Epithelial cell of esophagus (primary cell): Measurements from ENCODE around the gene ZBTB5.
A peak's percentile ranks its signal among the peaks of the same experiment; 100 is the strongest.
"Not testable (repeated sequence)": the region's sequence is repeated elsewhere in the genome, so short reads cannot be mapped to it uniquely, and the experiment has no call there.

Experiments used
- DNase-seq: peaks from one replicate; pipeline ENCODE4 v3.0.0; 2010; ENCODE audit warnings: low read depth
- H3K4me3 ChIP-seq: 2 replicates; pipeline ENCODE4 v1.5.1; 2011; ENCODE audit warnings: mild to moderate bottlenecking, low read length, control low read depth
- CTCF ChIP-seq: IDR thresholded peaks from 2 replicates; pipeline ENCODE4 v1.5.1; 2011; ENCODE audit warnings: low read depth, mild to moderate bottlenecking, low read length, control low read depth, inconsistent platforms; ENCODE audit not compliant: insufficient read depth; ENCODE audit errors: missing control alignments

Gene ZBTB5

GRCh38 chr9:37398464-37399025, 66.7 kb downstream of the ZBTB5 start:
- H3K4me3 ChIP-seq: no peak overlapping the region
- DNase-seq: no peak
- no peak for TF ChIP-seq CTCF

- not testable (repeated sequence) for DNase-seq, H3K4me3 ChIP-seq
Measured at GRCh38 chr9:37397948-37398347, 67.3 kb downstream of the ZBTB5 start.

DNA sequence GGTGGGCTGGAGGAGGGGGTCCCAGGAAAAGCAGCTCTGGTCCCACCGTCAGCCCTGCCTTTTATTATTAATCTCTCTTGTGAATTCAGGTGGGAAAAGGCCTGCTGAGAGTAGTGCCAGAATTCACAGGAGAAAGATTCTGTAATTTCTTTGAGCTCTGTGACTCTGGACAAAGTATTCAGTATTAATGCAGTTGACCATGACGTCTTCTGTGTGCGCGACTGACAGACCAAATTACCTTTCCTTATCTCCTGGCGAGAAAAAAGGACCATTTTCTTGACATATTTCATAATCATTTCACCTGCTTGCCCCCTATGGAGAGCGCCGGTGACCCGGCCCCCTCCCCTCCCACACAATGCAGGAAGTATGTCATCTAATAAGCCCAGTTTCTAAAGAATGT, 69.6 kb downstream of the ZBTB5 start:
- no peak for DNase-seq
- TF ChIP-seq CTCF: no peak
- H3K4me3 ChIP-seq: no peak overlapping the region

DNA sequence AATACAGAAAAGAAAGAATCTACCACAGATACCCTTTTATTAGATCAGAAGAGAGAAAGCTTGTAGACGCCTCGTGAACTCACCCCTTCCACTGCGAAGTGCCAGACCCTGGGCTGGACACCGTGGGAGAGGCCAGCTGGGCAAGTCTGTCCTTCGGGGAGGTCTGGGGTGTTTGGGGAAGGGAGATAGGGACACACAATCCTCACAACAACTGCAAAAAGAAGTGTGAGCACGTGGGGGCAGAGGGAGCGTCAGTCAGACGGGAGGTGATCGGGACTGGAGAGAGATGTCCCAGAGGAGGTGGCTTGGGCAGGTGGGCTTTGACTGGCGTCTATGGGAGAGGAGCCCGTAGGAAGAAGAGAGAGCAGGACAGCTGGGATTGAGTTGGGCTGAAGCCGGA, 70.0 kb downstream of the ZBTB5 start:
- TF ChIP-seq CTCF: no peak
- no peak for DNase-seq
- no peak overlapping the region for H3K4me3 ChIP-seq

- H3K4me3 ChIP-seq: no peak overlapping the region
- TF ChIP-seq CTCF: no peak
- no peak for DNase-seq
Measured at GRCh38 chr9:37392272-37392671, 73.0 kb downstream of the ZBTB5 start.

DNA sequence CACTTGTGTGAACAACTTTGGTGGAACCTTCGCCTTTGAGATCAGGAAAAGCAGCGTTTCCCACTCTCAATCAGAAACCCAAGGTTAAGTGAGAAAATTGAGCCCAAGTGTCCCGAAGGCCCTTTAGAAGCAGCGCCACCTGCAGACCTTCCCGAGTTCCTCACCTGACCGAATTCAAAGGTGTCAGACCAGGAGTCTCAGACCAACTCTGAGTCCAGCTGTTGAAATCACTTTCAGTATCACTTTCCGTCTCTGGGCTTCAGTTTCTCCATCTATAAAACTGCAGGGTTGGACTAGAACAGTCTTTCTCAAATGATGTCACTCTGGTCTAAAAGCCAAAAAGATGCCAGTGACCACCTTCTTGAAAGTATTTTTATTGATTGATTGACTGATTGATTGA, 74.5 kb downstream of the ZBTB5 start:
- peak; percentile 45 for DNase-seq
- TF ChIP-seq CTCF: peak; percentile 54
- H3K4me3 ChIP-seq: no peak overlapping the region
